IgD-negative memory B cell (primary cell): Measurements from ENCODE around the gene ODF4. TPM values are rescaled to one million over a fixed set of nuclear protein-coding genes. Genes with fewer than 3 reads are reported as not detected.
"Not testable (repeated sequence)": the region's sequence is repeated elsewhere in the genome, so short reads cannot be mapped to it uniquely, and the experiment has no call there.

ENCODE experiments used
- H3K27ac Mint-ChIP-seq, 3 donors: one replicate each; pipeline ENCODE4 v1.8.0; 2020 to 2022; ENCODE audit warnings: mild to moderate bottlenecking in 3 of 3, mixed read lengths in 3 of 3, moderate library complexity in 1 of 3
- H3K27me3 Mint-ChIP-seq: one replicate; pipeline ENCODE4 v1.8.0; 2021; ENCODE audit warnings: mixed read lengths
- H3K36me3 Mint-ChIP-seq: one replicate; pipeline ENCODE4 v1.8.0; 2020; ENCODE audit warnings: mild to moderate bottlenecking, mixed read lengths
- H3K4me1 Mint-ChIP-seq, 3 donors: one replicate each; pipeline ENCODE4 v1.8.0; 2020 to 2022; ENCODE audit warnings: mixed read lengths in 3 of 3, mild to moderate bottlenecking in 1 of 3
- H3K4me3 Mint-ChIP-seq, 4 donors: one replicate each; pipeline ENCODE4 v1.8.0; 2020 to 2022; ENCODE audit warnings: mild to moderate bottlenecking in 4 of 4, mixed read lengths in 4 of 4, moderate library complexity in 3 of 4
- H3K9me3 Mint-ChIP-seq, 3 donors: one replicate each; pipeline ENCODE4 v1.8.0; 2020 to 2021; ENCODE audit warnings: mixed read lengths in 3 of 3, mild to moderate bottlenecking in 1 of 3
- polyA plus RNA-seq: library from polyadenylated mRNA; unstranded; fragments of 300-500 nt; fragmentation: Illumina TruSeq; gene quantifications from one replicate; pipeline ENCODE4 v1.2.3, GENCODE V29; 2021

The ODF4 gene
- polyA plus RNA-seq, 1 donor from 2014 or later, result not detected

DNA sequence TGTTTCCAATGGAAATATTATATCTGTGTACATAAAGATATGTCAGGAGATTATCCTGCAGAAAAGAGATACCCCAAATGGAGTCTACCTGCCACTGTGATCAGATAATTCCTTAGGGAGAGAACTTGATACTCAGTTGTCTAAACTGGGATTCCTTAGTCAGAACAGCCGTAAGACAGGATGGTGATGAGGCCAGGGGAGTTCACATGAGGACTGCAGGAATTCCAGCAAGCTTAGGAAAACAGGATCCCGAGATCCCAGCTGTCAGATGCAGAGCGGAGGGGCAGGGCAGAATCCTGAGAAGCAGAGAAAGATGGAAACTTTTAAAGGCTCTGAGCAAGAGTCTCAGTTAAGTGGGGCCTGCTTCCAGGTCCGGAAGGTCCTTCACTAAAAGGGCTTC, 32.1 kb downstream of the ODF4 start:
- H3K4me3 Mint-ChIP-seq, result peak overlapping the region in 1 of 4 donors; percentile 68
- H3K27ac Mint-ChIP-seq, result no peak overlapping the region
- H3K9me3 Mint-ChIP-seq, result no peaks in the 10 kb centered on the region
- peaks cover 10 to 18% (median 15%) of the 10 kb centered on the region in 3 donors for H3K4me1 Mint-ChIP-seq
- no peaks in the 10 kb centered on the region for H3K27me3 Mint-ChIP-seq
- peaks cover 9% of the 10 kb centered on the region for H3K36me3 Mint-ChIP-seq

GRCh38 chr17:8372422-8372821, 32.8 kb downstream of the ODF4 start:
- Mint-ChIP-seq H3K4me3 (peak overlapping the region in 1 of 4 donors; percentile 53), H3K36me3 (peaks cover 9% of the 10 kb centered on the region), H3K27me3 (no peaks in the 10 kb centered on the region), H3K27ac (no peak overlapping the region), H3K9me3 (no peaks in the 10 kb centered on the region), H3K4me1 (peaks cover 17 to 23% (median 20%) of the 10 kb centered on the region in 3 donors)

DNA sequence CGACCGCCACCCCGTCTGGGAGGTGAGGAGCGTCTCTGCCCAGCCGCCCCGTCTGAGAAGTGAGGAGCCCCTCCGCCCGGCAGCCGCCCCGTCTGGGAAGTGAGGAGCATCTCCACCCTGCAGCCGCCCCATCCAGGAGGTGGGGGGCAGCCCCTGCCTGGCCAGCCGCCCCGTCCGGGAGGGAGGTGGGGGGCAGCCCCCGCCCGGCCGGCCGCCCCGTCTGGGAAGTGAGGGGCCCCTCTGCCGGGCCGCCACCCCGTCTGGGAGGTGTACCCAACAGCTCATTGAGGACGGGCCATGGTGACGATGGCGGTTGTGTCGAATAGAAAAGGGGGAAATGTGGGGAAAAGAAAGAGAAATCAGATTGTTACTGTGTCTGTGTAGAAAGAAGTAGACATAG, 34.2 kb downstream of the ODF4 start:
- peaks cover 24 to 29% (median 25%) of the 10 kb centered on the region in 3 donors for H3K4me1 Mint-ChIP-seq
- not testable (repeated sequence) for H3K4me3 Mint-ChIP-seq, H3K27ac Mint-ChIP-seq, H3K9me3 Mint-ChIP-seq, H3K27me3 Mint-ChIP-seq
- H3K36me3 Mint-ChIP-seq, result peaks cover 11% of the 10 kb centered on the region

GRCh38 chr17:8375738-8376259, 36.2 kb downstream of the ODF4 start:
- Mint-ChIP-seq H3K36me3 (peaks cover 10% of the 10 kb centered on the region), H3K27me3 (no peaks in the 10 kb centered on the region), H3K4me3 (peak overlapping the region; percentile 89 to 96 (median 94)), H3K9me3 (no peaks in the 10 kb centered on the region), H3K27ac (peak overlapping the region in 2 of 3 donors; percentile 84 to 93), H3K4me1 (peaks cover 26 to 33% (median 29%) of the 10 kb centered on the region in 3 donors)

GRCh38 chr17:8376271-8377067, 36.8 kb downstream of the ODF4 start, which contains the start of gene KRABD2:
Gene KRABD2, minus strand, starts transcription at chr17:8376704.
- Mint-ChIP-seq H3K4me3 (peak within 1 kb of the TSS; percentile 89 to 96 (median 94)), H3K9me3 (no peaks in the 10 kb centered on the region), H3K36me3 (peaks cover 10% of the 10 kb centered on the region), H3K27me3 (no peaks in the 10 kb centered on the region), H3K27ac (peak within 1 kb of the TSS; percentile 25 to 93 (median 84)), H3K4me1 (peaks cover 28 to 40% (median 35%) of the 10 kb centered on the region in 3 donors)

DNA sequence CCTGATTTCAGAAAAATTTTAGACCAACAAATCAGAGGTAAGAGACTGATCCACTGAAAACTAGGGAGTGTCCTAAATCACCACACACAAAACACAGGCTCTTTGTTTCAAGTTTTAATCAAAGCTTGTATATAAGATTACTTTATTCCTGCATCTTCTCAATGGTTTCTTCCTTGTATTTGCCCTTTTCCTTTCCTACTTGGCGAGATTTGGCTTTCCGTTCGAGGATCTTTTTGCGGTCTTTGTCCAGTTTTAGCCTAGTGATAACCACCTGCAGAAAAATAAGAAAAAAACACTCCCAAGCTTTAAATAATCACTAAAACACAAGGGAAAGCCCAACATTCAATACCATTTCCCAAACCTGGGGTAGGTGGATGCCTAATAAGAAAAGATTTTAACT, 37.8 kb downstream of the ODF4 start:
- Mint-ChIP-seq H3K4me1 (peaks cover 31 to 43% (median 36%) of the 10 kb centered on the region in 3 donors), H3K9me3 (no peaks in the 10 kb centered on the region), H3K27ac (peak overlapping the region; percentile 25 to 93 (median 84)), H3K36me3 (peaks cover 10% of the 10 kb centered on the region), H3K27me3 (no peaks in the 10 kb centered on the region), H3K4me3 (peak overlapping the region; percentile 51 to 96 (median 79))

DNA sequence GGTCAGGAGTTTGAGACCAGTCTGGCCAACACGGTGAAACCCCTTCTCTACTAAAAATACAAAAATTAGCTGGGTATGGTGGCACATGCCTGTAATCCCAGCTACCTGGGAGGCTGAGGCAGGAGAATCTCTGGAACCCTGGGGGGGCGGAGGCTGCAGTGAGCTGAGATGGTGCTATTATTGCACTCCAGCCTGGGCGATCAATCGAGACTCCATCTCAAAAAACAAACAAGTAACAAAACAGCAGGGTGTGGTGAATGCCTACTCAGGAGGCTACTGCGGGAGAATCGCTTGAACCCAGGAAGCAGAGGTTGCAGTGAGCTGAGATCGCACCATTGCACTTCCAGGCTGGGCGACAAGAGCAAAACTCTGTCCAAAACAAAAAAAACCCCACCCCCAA, 38.5 kb downstream of the ODF4 start:
- H3K27ac Mint-ChIP-seq, result peak overlapping the region in 1 of 3 donors; percentile 84
- H3K4me1 Mint-ChIP-seq, result peaks cover 33 to 45% (median 43%) of the 10 kb centered on the region in 3 donors
- H3K9me3 Mint-ChIP-seq, H3K27me3 Mint-ChIP-seq: not testable (repeated sequence)
- H3K36me3 Mint-ChIP-seq, result peaks cover 12% of the 10 kb centered on the region
- H3K4me3 Mint-ChIP-seq, result peak overlapping the region in 1 of 4 donors; percentile 96

DNA sequence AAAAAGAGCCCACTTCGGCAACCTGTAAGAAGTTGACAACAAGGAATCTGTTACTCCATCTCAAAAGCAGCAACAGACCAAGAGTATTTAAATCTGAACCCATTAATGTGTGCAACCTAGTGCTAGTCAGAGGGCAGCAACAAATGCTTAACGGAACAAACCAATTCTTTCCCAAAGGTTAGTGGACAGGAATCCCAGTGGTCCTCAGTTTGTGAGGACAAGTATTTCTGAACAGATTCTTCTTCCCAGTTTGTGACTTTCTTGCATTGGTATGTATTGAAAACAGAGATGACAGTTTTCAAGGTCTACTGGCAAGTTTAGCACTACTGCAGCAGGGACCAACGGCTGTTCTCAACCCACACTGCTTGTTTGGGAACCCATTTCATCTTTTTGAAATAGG, 40.4 kb downstream of the ODF4 start:
- H3K27ac Mint-ChIP-seq, result peak overlapping the region in 2 of 3 donors; percentile 57 to 80
- H3K4me1 Mint-ChIP-seq, result peaks cover 33 to 54% (median 52%) of the 10 kb centered on the region in 3 donors
- H3K4me3 Mint-ChIP-seq, result peak overlapping the region in 3 of 4 donors; percentile 25 to 96 (median 49)
- peaks cover 12% of the 10 kb centered on the region for H3K36me3 Mint-ChIP-seq
- H3K9me3 Mint-ChIP-seq, result no peaks in the 10 kb centered on the region
- no peaks in the 10 kb centered on the region for H3K27me3 Mint-ChIP-seq

- H3K4me1 Mint-ChIP-seq, result peaks cover 24 to 47% (median 40%) of the 10 kb centered on the region in 3 donors
- peak overlapping the region; percentile 94 to 99 (median 97) for H3K4me3 Mint-ChIP-seq
- H3K27ac Mint-ChIP-seq, result peak overlapping the region; percentile 86 to 99 (median 94)
- H3K27me3 Mint-ChIP-seq, result no peaks in the 10 kb centered on the region
- H3K9me3 Mint-ChIP-seq, result no peaks in the 10 kb centered on the region
- H3K36me3 Mint-ChIP-seq, result peaks cover 9% of the 10 kb centered on the region
These were observed 42.6 kb downstream of the ODF4 start for GRCh38 chr17:8382052-8382879.

DNA sequence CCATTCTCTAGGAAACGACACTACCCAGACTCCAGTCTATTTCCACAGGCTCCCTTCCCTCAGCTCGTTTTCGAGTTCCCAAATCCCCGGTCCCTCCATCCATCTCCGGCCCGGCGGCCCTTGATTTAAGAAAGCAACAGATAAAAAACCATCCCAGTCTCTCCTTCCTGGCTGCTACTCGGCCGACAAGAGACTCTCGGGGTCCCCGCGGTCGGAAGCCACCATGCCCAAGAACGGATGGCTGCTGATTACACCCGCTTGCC, 43.2 kb downstream of the ODF4 start:
- Mint-ChIP-seq H3K9me3 (no peaks in the 10 kb centered on the region), H3K4me3 (peak overlapping the region; percentile 94 to 99 (median 97)), H3K4me1 (peaks cover 24 to 43% (median 37%) of the 10 kb centered on the region in 3 donors), H3K27ac (peak overlapping the region; percentile 86 to 99 (median 94)), H3K36me3 (peaks cover 9% of the 10 kb centered on the region), H3K27me3 (no peaks in the 10 kb centered on the region)

DNA sequence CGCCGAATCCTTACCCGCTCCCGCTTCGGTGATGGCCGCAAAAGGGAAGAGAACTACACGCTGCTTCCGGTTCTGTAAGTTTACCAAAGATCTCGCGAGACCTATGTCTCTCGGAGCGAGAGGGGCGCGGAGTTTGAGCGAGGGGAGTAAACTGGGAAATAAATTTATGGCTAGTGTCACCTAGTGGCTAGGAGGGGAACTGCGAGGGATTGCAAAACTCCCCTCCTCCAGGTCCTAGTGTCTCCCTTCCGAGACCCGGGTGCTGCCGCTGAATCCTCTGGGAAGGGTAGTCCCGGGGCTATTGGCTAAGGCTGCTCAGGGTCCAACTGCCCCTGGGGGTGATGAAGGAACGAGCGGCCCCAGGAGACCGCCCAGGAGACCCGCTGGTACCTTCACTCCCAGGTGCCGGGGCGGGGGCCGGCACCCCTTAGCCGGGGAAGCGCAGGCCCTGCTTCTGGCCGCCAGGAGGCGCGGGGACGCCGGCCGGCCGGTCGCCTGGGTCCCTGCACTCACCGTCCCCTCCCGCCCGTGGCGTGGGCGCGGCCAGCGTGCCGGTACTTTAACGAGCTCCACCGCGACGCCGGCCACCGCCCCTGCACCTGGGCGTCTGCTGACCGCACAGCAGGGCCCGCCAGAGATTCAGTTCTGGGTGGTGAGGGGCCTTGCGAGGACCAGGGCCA, 43.6 kb downstream of the ODF4 start, which contains the start of gene RPL26:
TSS of gene RPL26 (minus strand) at position 51 of the 680 bp plus-strand sequence. CDS start 883 bp downstream, outside the sequence.
- H3K4me3 Mint-ChIP-seq, result peak within 1 kb of the TSS; percentile 94 to 99 (median 97)
- no peaks in the 10 kb centered on the region for H3K27me3 Mint-ChIP-seq
- peaks cover 9% of the 10 kb centered on the region for H3K36me3 Mint-ChIP-seq
- peak within 1 kb of the TSS; percentile 86 to 99 (median 94) for H3K27ac Mint-ChIP-seq
- H3K4me1 Mint-ChIP-seq, result peaks cover 24 to 43% (median 37%) of the 10 kb centered on the region in 3 donors
- H3K9me3 Mint-ChIP-seq, result no peaks in the 10 kb centered on the region

DNA sequence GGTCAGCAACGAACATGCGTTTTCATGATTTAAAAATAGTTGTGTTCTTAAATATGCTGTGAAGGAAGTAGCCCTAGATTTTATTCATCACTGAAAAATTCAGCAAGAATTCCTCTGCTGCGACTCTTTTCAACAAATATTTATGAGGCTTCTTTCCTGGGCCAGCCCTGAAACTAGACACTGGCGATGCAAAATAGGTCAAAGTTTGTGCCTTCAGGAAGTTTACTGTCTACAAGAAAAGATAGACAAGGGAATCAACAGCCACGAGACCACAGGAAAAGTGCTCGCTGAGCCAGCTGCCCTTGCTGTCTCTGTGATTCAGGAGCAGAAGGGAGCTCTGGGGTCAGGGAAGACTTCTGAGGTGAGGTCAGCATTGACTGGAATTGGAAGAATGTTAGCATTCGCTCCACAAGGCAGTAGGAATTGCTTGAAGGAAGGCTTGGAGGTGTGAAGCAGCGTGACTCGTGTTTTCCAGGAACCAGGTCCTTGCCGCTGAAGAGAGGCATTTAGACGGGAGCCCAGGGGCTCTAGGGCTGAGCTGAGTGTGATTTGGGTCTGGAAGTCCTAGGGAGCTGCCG, 45.2 kb downstream of the ODF4 start:
- H3K9me3 Mint-ChIP-seq, result no peaks in the 10 kb centered on the region
- peak overlapping the region; percentile 75 to 98 (median 95) for H3K4me3 Mint-ChIP-seq
- peaks cover 2% of the 10 kb centered on the region for H3K36me3 Mint-ChIP-seq
- H3K27me3 Mint-ChIP-seq, result no peaks in the 10 kb centered on the region
- H3K27ac Mint-ChIP-seq, result peak overlapping the region in 2 of 3 donors; percentile 33 to 86
- H3K4me1 Mint-ChIP-seq, result peaks cover 15 to 31% (median 28%) of the 10 kb centered on the region in 3 donors

DNA sequence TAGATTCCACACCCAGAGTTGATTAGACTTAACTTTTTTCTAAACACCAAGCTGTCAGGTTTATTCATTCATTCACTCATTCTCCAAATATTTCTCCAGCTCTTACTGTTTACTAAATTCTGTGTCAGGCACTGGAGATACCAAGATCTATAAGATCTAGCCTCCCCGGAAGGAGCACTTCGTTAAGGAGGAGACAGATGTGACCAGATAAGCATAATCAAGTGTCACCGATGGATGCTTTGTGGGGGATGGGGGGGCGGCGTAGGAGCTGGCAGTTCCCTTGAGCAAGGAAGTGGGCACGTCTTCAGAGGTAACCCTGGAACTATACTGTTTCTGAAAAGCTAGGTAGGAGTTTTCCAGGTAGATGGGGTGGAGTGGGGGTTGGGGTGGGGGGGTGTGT, 47.2 kb downstream of the ODF4 start:
- Mint-ChIP-seq H3K4me1 (peaks cover 6 to 19% (median 15%) of the 10 kb centered on the region in 3 donors), H3K27me3 (no peaks in the 10 kb centered on the region), H3K4me3 (peak overlapping the region in 1 of 4 donors; percentile 84), H3K36me3 (peaks cover 2% of the 10 kb centered on the region), H3K9me3 (no peaks in the 10 kb centered on the region), H3K27ac (peak overlapping the region in 2 of 3 donors; percentile 25 to 90)
